GM18499 (cell line): ENCODE data around the gene PLA2G6.

ENCODE experiments used
- ATAC-seq: cut with Tn5 transposase; IDR thresholded peaks from one replicate; pipeline ENCODE4 v1.9.1; 2021; ENCODE audit warnings: moderate number of reproducible peaks; ENCODE audit not compliant: insufficient read depth, unreplicated experiment

Gene PLA2G6

DNA sequence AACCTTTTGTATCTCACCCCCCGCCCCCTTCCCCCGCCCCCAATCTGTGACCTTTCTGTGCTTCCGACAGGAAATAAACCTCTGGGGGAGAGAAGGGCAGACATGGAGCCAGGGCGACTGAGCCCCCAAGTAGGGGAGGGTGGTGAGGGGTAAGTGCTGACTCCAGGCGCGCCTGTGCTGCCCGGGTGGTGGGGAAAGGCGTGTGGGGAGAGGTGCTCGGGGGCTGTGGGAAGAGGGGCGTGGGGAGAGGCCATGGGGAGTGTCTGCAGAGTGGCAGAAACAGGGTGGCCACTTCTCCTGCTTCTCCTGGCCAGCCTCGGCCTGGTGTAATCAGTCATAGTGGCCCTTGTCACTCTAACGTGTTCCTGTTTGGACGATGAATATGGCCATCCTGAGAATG is 105.7 kb downstream of the PLA2G6 start:
- ATAC-seq: no peak

DNA sequence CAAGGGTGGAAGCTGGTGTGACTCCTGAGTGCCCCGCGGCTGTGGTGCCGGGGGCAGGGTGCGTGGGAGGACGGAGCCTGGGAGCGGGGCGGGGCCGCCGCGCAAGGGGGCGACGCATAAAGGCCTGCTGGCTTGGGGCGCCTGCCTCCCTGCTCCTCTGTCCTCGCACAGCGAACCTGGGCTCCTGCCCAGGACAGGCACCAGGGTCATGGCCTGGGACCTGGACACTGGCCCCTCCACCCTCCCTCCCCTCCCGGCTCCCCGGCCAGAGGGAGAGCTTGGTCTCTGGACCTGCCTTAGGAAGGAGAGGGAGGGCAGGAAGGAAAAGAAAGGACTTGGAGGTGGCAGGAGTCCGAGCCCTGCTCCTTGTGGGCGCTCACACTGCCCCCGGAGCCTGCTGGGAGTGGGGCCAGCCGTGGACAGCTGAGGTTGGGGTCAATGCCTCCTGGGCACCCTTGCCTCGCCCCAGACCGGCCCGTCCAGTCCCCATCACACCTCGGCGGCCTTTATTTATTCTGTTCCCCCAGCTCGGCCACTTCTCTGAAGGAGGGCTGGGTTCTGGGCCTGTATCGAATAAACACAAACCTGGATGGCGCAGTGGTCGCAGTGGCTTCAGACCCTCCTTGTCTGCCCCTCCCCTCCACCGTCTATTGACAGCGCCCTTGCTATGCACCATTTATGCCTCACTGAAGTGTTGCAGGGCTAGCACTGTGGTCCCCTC is 106.4 kb downstream of the PLA2G6 start:
- no peak for ATAC-seq

DNA sequence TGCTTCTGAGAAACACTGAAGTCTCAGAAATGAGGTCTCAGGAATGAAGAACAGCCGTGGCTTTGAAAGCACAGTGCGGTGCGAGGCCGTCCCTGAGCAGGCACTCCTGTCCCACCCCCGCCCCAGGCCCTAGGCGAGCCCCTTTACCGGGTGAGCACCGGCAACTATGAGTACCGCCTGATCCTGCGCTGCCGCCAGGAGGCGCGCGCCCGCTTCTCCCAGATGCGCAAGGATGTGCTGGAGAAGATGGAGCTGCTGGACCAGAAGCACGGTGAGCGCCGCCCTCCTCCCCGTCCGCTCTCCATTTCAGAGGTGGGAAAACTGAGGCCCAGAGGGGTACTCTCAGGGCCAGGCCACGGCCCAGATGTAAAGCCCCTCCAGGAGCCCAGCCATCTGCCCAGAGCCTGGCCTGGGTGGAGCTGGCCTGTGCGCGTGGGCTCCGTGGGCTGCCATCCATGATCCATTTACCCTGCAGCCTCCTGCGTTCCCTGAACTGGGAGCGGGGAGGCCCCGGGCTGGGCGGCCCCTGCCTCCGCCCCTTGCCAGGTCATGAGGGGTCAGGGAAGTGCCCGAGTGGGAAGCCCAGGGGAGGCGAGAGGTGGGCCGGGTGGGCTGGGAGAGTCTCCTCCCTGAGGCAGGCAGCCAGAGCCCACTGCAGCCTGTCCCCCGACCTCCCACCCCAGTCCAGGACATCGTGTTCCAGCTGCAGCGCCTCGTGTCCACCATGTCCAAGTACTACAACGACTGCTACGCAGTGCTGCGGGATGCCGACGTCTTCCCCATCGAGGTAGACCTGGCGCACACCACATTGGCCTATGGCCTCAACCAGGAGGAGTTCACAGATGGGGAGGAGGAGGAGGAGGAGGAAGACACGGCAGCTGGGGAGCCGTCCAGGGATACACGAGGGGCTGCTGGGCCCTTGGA is 107.2 kb downstream of the PLA2G6 start:
- ATAC-seq: no peak

GRCh38 chr22:38073150-38074130 is 108.2 kb downstream of the PLA2G6 start:
- ATAC-seq: no peak

DNA sequence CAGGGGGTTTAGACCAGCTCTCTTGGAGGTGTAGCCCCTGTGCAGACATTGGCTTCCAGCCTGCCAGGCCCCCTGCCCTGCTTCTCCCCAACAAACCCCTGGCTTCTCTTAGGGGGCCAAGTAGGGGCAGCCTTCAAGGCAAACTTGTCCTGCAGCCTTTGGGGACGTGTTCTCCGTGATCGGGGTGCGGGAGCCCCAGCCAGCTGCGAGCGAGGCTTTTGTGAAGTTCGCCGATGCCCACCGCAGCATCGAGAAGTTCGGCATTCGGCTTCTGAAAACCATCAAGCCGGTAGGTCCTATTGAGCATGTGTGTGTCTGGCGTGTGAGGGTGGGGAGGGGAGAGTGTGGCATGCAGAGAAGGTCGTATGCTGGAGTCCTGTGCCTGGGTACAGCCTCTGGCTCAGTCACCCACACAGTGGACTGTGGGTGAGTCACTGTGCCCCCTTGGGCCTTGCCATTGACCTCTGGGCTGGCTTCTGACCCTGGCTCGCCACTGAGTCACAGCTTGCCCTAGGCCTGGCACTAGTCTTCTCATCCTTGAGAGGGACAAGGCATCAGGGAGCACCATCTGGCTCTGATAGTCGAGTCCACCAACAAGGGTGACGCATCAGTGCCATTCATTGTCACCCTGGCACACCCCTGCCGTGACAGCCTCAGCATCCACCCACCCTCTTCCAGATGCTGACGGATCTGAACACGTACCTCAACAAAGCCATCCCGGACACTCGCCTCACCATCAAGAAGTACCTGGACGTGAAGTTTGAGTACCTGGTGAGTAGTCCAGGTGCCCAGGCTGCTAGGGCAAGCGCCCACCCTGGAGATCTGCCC is 109.1 kb downstream of the PLA2G6 start:
- ATAC-seq: no peak

GRCh38 chr22:38071421-38072321 is 110.0 kb downstream of the PLA2G6 start:
- no peak for ATAC-seq

- no peak for ATAC-seq
These were observed 111.2 kb downstream of the PLA2G6 start for GRCh38 chr22:38070250-38070921.

GRCh38 chr22:38069372-38070249 is 112.0 kb downstream of the PLA2G6 start:
- no peak for ATAC-seq

DNA sequence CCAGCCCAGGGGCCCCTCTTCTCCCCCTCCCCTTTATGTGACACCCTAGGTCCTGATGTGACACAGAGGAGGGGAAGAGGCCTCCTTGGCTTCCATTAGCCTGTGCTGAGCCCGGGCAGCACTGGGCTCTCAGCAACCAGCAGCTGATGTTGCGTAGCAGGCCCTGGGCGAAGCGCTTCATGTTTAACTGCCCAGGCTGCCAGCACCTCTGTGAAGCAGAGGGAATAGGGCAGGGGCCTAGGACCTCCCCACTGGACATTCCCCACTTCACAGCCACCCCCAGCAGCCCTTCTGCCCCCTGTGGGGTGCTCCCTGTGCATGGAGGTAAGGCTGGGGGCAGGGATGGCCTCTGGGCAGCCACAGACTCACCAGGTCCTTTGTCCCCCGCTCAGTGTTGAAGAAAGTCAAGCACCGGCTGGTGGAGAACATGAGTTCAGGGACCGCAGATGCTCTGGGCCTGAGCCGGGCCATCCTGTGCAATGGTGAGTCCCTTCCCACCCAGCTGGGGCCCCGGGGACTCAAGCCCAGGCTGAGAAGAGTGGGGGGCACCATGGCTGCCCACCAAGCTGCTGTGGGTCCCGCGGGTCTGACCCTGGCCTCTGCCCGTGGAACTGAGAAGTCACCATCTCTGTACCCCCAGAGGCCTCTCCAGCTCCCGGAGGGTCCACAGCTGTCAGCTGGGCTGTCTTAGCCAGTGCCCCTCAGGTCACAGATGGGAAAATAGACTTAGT is 112.8 kb downstream of the PLA2G6 start:
- ATAC-seq: no peak

GRCh38 chr22:38067761-38068360 is 113.8 kb downstream of the PLA2G6 start:
- no peak for ATAC-seq

- no peak for ATAC-seq
These were observed 114.6 kb downstream of the PLA2G6 start for GRCh38 chr22:38067028-38067415.

- no peak for ATAC-seq
These were observed 115.1 kb downstream of the PLA2G6 start for GRCh38 chr22:38066381-38067027.

GRCh38 chr22:38065539-38065938 is 116.1 kb downstream of the PLA2G6 start:
- no peak for ATAC-seq

GRCh38 chr22:38062791-38063190 is 118.8 kb downstream of the PLA2G6 start:
- ATAC-seq: no peak
